GM23338 (cell line): ENCODE measurements around the gene FXYD2. TPM values are rescaled to one million over a fixed set of nuclear protein-coding genes. Genes with fewer than 3 reads are reported as not detected.

Experiments used
- ATAC-seq: fragments of 200-7000 bp; cut with Tn5 transposase; 3 replicates; pipeline ENCODE4 v1.9.1; 2020
- DNase-seq: peaks from one replicate; pipeline ENCODE4 v3.0.0-alpha.2; 2015; ENCODE audit warnings: low spot score
- H2AFZ ChIP-seq: fragments of 200-600 bp; sonication (generic); 2 replicates; pipeline ENCODE4 v1.8.0; 2016; ENCODE audit warnings: antibody characterized with exemption, mild to moderate bottlenecking, moderate library complexity
- H3F3A ChIP-seq: fragments of 200-600 bp; sonication (generic); replicated peaks from 2 replicates; pipeline ENCODE4 v1.8.0; 2017; ENCODE audit warnings: antibody characterized with exemption, mixed run types, low read depth
- H3K27ac ChIP-seq: fragments of 200-600 bp; sonication (generic); 2 replicates; pipeline ENCODE4 v1.6.1; 2016; ENCODE audit warnings: low read depth
- H3K27me3 ChIP-seq: fragments of 200-600 bp; sonication (generic); 2 replicates; pipeline ENCODE4 v1.8.0; 2016; ENCODE audit warnings: mild to moderate bottlenecking, mixed run types, moderate library complexity; ENCODE audit not compliant: insufficient read depth
- H3K36me3 ChIP-seq: fragments of 200-600 bp; sonication (generic); 2 replicates; pipeline ENCODE4 v1.8.0; 2016; ENCODE audit warnings: mild to moderate bottlenecking; ENCODE audit not compliant: insufficient read depth
- H3K4me1 ChIP-seq: fragments of 200-600 bp; sonication (generic); 2 replicates; pipeline ENCODE4 v1.8.0; 2016; ENCODE audit warnings: mild to moderate bottlenecking, moderate library complexity; ENCODE audit not compliant: insufficient read depth
- H3K4me2 ChIP-seq: fragments of 200-600 bp; sonication (generic); 2 replicates; pipeline ENCODE4 v1.7.1; 2017; ENCODE audit warnings: mixed run types
- H3K4me3 ChIP-seq: fragments of 200-600 bp; sonication (generic); 2 replicates; pipeline ENCODE4 v1.6.1; 2016; ENCODE audit warnings: mixed run types
- H3K79me2 ChIP-seq: fragments of 200-600 bp; sonication (generic); replicated peaks from 2 replicates; pipeline ENCODE4 v1.8.0; 2017; ENCODE audit warnings: mild to moderate bottlenecking; ENCODE audit not compliant: insufficient read depth
- H3K9me2 ChIP-seq: fragments of 200-600 bp; sonication (generic); 2 replicates; pipeline ENCODE4 v1.8.0; 2017; ENCODE audit not compliant: insufficient read depth
- H4K20me1 ChIP-seq: fragments of 200-600 bp; sonication (generic); replicated peaks from 2 replicates; pipeline ENCODE4 v1.8.0; 2017; ENCODE audit warnings: mild to moderate bottlenecking; ENCODE audit not compliant: insufficient read depth
- H3K27ac Mint-ChIP-seq: 2 replicates; pipeline ENCODE4 v1.8.0; 2020; ENCODE audit warnings: inconsistent platforms, mild to moderate bottlenecking, moderate library complexity, mixed read lengths
- H3K27me3 Mint-ChIP-seq: 3 replicates; pipeline ENCODE4 v1.8.0; 2022; ENCODE audit warnings: low read depth, mild to moderate bottlenecking, moderate library complexity, mixed read lengths, inconsistent platforms; ENCODE audit not compliant: insufficient read depth, poor library complexity
- H3K36me3 Mint-ChIP-seq: 3 replicates; pipeline ENCODE4 v1.8.0; 2021; ENCODE audit warnings: low read depth, mild to moderate bottlenecking, inconsistent platforms, moderate library complexity, mixed read lengths
- H3K4me1 Mint-ChIP-seq: 3 replicates; pipeline ENCODE4 v1.8.0; 2020; ENCODE audit warnings: mild to moderate bottlenecking, inconsistent platforms, mixed read lengths
- H3K4me3 Mint-ChIP-seq: 3 replicates; pipeline ENCODE4 v1.8.0; 2021; ENCODE audit warnings: moderate library complexity, mild to moderate bottlenecking, inconsistent platforms, mixed read lengths
- H3K9me3 Mint-ChIP-seq: 3 replicates; pipeline ENCODE4 v1.8.0; 2020; ENCODE audit warnings: moderate library complexity, mild to moderate bottlenecking, inconsistent platforms, mixed read lengths
- EZH2 ChIP-seq: fragments of 200-600 bp; sonication (generic); IDR thresholded peaks from one replicate; pipeline ENCODE4 v1.8.0; 2017; ENCODE audit warnings: antibody characterized with exemption, mild to moderate bottlenecking, low read depth; ENCODE audit not compliant: unreplicated experiment
- EZH2phosphoT487 ChIP-seq: fragments of 200-600 bp; sonication (generic); IDR thresholded peaks from one replicate; pipeline ENCODE4 v1.8.1; 2018; ENCODE audit warnings: antibody characterized with exemption; ENCODE audit not compliant: unreplicated experiment
- JUNB ChIP-seq: IDR thresholded peaks from one replicate; pipeline ENCODE4 v1.6.1; 2016; ENCODE audit warnings: antibody characterized with exemption; ENCODE audit not compliant: unreplicated experiment
- polyA plus RNA-seq: library from polyadenylated mRNA; unstranded; fragments of >200 nt; fragmentation: Nextera tagmentation; extraction: Ambion mirVana; gene quantifications from 2 replicates; pipeline ENCODE4 v1.2.1, GENCODE V29; 2016
- total RNA-seq: library from RNA; depleted of rRNA; stranded (reverse); fragments of >200 nt; shearing (Covaris generic); gene quantifications from 2 replicates; pipeline ENCODE4 v1.2.3, GENCODE V29; 2014
- TF ChIP-seq, protein P1 (sequence below), 2 experiments: fragments of 200-600 bp in 1 of 2; sonication (generic) in 1 of 2; conservative IDR thresholded peaks; 2 replicates each; pipeline versions ENCODE4 v1.5.1 to v1.6.1; 2016 to 2017; ENCODE audit warnings: antibody characterized with exemption in 2 of 2, low read depth in 2 of 2, mild to moderate bottlenecking in 2 of 2, moderate library complexity in 1 of 2
- TF ChIP-seq, protein P2 (sequence below): IDR thresholded peaks from one replicate; pipeline ENCODE4 v1.6.1; 2018; ENCODE audit warnings: antibody characterized with exemption; ENCODE audit not compliant: unreplicated experiment

The FXYD2 gene
- total and polyA plus RNA-seq, 2 experiments from 2014 or later = 0.59 to 1.4 TPM

DNA sequence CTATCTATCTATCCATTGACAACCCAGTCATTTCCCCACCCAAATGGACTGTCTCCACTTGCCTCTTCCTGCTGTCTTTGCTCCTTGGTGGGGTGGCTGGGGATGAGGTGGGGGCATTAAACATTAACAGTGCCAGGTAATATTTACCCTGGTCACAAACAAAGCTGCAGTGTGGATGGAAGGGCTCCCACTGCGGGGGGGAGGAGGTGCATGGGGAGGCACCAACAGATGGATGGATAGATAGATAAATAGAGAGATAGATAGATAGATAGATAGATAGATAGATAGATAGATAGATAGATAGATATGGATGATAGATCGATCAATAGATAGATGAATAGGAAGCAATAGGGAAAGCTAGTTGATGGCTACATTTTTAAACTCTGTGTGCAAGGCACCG lies 2.3 kb upstream of the FXYD2 start:
- Histone ChIP-seq H3K4me3 (no peak overlapping the region), H3K27me3 (no peaks in the 10 kb centered on the region), H3K4me1 (peaks cover 8% of the 10 kb centered on the region; the same call in 1 of the 2 replicates), H3K36me3 (no peaks in the 10 kb centered on the region), H2AFZ (no peak overlapping the region), H3K27ac (no peak overlapping the region), H3K9me2 (no peaks in the 10 kb centered on the region), H3K4me2 (no peak overlapping the region), H4K20me1 (no peaks in the 10 kb centered on the region), H3F3A (no peaks in the 10 kb centered on the region), H3K79me2 (no peaks in the 10 kb centered on the region)
- no peak overlapping the region for H3K4me3 Mint-ChIP-seq
- peaks cover 39% of the 10 kb centered on the region for H3K4me1 Mint-ChIP-seq
- no peak overlapping the region for H3K27ac Mint-ChIP-seq
- H3K9me3 Mint-ChIP-seq = no peaks in the 10 kb centered on the region
- ATAC-seq (no peak), DNase-seq (no peak)
- peaks cover 30% of the 10 kb centered on the region for H3K27me3 Mint-ChIP-seq
- H3K36me3 Mint-ChIP-seq = no peaks in the 10 kb centered on the region
- TF ChIP-seq EZH2 (no peak), EZH2phosphoT487 (no peak)
- TF ChIP-seq, protein P1, sequence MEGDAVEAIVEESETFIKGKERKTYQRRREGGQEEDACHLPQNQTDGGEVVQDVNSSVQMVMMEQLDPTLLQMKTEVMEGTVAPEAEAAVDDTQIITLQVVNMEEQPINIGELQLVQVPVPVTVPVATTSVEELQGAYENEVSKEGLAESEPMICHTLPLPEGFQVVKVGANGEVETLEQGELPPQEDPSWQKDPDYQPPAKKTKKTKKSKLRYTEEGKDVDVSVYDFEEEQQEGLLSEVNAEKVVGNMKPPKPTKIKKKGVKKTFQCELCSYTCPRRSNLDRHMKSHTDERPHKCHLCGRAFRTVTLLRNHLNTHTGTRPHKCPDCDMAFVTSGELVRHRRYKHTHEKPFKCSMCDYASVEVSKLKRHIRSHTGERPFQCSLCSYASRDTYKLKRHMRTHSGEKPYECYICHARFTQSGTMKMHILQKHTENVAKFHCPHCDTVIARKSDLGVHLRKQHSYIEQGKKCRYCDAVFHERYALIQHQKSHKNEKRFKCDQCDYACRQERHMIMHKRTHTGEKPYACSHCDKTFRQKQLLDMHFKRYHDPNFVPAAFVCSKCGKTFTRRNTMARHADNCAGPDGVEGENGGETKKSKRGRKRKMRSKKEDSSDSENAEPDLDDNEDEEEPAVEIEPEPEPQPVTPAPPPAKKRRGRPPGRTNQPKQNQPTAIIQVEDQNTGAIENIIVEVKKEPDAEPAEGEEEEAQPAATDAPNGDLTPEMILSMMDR (conservative IDR thresholded peaks at IDR 0.05; ENCODE audit: low read depth in 2 of 2) = no peak

DNA sequence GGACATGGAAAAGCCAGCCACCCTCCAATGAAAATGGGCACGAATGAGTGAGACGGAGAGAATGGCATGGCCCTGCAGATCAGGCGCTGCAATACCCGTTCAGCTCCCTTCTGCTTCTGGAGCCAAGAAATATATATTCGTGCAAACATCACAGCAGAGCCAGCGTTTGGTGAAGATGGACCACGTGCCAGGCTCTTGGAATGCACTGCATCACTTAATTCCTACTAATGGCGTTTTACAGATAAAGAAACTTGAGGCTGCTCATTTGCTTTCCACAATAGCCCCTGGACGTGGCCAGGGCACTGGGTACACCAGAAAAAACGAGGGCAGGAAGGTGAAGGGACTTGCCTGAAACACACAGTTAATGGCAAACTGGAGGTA lies 1.6 kb upstream of the FXYD2 start:
- Histone ChIP-seq H3K4me3 (no peak overlapping the region), H3K27me3 (no peaks in the 10 kb centered on the region), H3K36me3 (no peaks in the 10 kb centered on the region), H2AFZ (no peak overlapping the region), H3K4me2 (no peak overlapping the region), H4K20me1 (no peaks in the 10 kb centered on the region), H3K27ac (no peak overlapping the region), H3K9me2 (no peaks in the 10 kb centered on the region), H3K79me2 (no peaks in the 10 kb centered on the region), H3F3A (no peaks in the 10 kb centered on the region), H3K4me1 (peaks cover 8% of the 10 kb centered on the region; the same call in 1 of the 2 replicates)
- peaks cover 30% of the 10 kb centered on the region for H3K27me3 Mint-ChIP-seq
- no peak overlapping the region for H3K4me3 Mint-ChIP-seq
- TF ChIP-seq, protein P2, sequence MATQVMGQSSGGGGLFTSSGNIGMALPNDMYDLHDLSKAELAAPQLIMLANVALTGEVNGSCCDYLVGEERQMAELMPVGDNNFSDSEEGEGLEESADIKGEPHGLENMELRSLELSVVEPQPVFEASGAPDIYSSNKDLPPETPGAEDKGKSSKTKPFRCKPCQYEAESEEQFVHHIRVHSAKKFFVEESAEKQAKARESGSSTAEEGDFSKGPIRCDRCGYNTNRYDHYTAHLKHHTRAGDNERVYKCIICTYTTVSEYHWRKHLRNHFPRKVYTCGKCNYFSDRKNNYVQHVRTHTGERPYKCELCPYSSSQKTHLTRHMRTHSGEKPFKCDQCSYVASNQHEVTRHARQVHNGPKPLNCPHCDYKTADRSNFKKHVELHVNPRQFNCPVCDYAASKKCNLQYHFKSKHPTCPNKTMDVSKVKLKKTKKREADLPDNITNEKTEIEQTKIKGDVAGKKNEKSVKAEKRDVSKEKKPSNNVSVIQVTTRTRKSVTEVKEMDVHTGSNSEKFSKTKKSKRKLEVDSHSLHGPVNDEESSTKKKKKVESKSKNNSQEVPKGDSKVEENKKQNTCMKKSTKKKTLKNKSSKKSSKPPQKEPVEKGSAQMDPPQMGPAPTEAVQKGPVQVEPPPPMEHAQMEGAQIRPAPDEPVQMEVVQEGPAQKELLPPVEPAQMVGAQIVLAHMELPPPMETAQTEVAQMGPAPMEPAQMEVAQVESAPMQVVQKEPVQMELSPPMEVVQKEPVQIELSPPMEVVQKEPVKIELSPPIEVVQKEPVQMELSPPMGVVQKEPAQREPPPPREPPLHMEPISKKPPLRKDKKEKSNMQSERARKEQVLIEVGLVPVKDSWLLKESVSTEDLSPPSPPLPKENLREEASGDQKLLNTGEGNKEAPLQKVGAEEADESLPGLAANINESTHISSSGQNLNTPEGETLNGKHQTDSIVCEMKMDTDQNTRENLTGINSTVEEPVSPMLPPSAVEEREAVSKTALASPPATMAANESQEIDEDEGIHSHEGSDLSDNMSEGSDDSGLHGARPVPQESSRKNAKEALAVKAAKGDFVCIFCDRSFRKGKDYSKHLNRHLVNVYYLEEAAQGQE = no peak
- TF ChIP-seq JUNB = no peak
- H3K9me3 Mint-ChIP-seq = no peaks in the 10 kb centered on the region
- no peaks in the 10 kb centered on the region for H3K36me3 Mint-ChIP-seq
- no peak for ATAC-seq
- H3K4me1 Mint-ChIP-seq = peaks cover 40% of the 10 kb centered on the region
- H3K27ac Mint-ChIP-seq = no peak overlapping the region
- no peak for DNase-seq
